Thyroid gland (tissue), 4 donors: ENCODE measurements around the gene DYRK1A. TPM values are rescaled to one million over a fixed set of nuclear protein-coding genes. Genes with fewer than 3 reads are reported as not detected.

Source experiments
- DNase-seq, 2 donors: peaks; one replicate each; pipeline ENCODE4 v3.0.0-alpha.2; 2019
- H3K27ac ChIP-seq, 3 donors: fragments of 200-600 bp; sonication (generic); 1 replicate in 2 of 3; 2 replicates in 1 of 3; pipeline ENCODE4 v1.5.1; 2016 to 2019; ENCODE audit warnings: mild to moderate bottlenecking in 1 of 3, moderate library complexity in 1 of 3
- H3K27me3 ChIP-seq: fragments of 200-600 bp; sonication (generic); one replicate; pipeline ENCODE4 v1.5.1; 2019
- H3K36me3 ChIP-seq, 2 donors: fragments of 200-600 bp; sonication (generic); one replicate each; pipeline ENCODE4 v1.5.1; 2016 to 2019
- H3K4me1 ChIP-seq, 2 donors: fragments of 200-600 bp; sonication (generic); one replicate each; pipeline ENCODE4 v1.5.1; 2017 to 2019
- H3K4me3 ChIP-seq, 3 donors: fragments of 200-600 bp; sonication (generic); replicated peaks in 1 of 3; 1 replicate in 2 of 3; 2 replicates in 1 of 3; pipeline ENCODE4 v1.5.1; 2016; ENCODE audit warnings: mild to moderate bottlenecking in 1 of 3
- H3K9me3 ChIP-seq: fragments of 200-600 bp; sonication (generic); one replicate; pipeline ENCODE4 v1.5.1; 2017
- CTCF ChIP-seq, 6 experiments: fragments of 200-600 bp in 3 of 6; fragments of 450-650 bp in 3 of 6; sonication (generic) in 3 of 6; IDR thresholded peaks; one replicate each; pipeline ENCODE4 v1.5.1; 2016 to 2019; ENCODE audit warnings: antibody characterized with exemption in 6 of 6, mild to moderate bottlenecking in 2 of 6, inconsistent platforms in 1 of 6, moderate library complexity in 1 of 6
- POLR2A ChIP-seq, 2 donors: fragments of 450-650 bp; IDR thresholded peaks; one replicate each; pipeline ENCODE4 v1.6.1; 2017; ENCODE audit warnings: antibody characterized with exemption in 2 of 2, mild to moderate bottlenecking in 2 of 2, moderate library complexity in 1 of 2
- WGBS, 2 donors: methylation state at CpG; one replicate each; pipeline ENCODE4 v1.1.5; 2017; 5-methylcytosine and 5-hydroxymethylcytosine counted together
- intact Hi-C: fragments of 100-400 bp; cut with DNase I; formaldehyde crosslinking; loops from one replicate; pipeline ENCODE4 v1.15.1; 2023
- total RNA-seq, 4 donors: library from RNA; depleted of rRNA; stranded (reverse); fragments of >200 nt; gene quantifications; one replicate each; pipeline ENCODE4 v1.2.3, GENCODE V29; 2016

The DYRK1A gene
- total RNA-seq, 4 donors from 2014 or later = 104 to 299 (median 116) TPM

DNA sequence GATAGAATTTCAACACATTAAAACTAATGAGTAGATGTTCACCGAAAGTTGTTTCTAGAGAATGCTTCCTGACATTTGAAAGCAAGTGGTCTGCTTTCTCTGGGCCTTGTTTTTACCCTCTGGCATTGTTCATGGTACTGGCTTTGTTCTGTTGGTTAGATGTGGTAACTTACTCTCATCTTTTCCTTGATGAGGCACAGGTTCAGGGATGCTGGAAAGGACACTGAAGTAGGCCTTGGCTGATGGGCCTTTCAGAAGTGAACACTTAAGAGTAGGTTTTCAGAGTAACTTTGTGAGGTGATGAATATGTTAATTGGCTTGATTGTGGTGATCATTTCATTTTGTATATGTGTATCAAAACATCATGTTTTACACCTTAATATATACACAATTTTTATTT lies 55.8 kb downstream of the DYRK1A start:
- WGBS, 2 donors = 95 to 100% methylated on average over 1 of the region's 1 CpG
- H3K4me1 ChIP-seq = peaks cover 3 to 19% of the 10 kb centered on the region in 2 donors
- no peak for TF ChIP-seq CTCF (IDR thresholded peaks at IDR 0.05)
- TF ChIP-seq POLR2A (IDR thresholded peaks at IDR 0.05) = no peak

GRCh38 chr21:37423103-37423502 lies 56.5 kb downstream of the DYRK1A start:
- H3K27ac ChIP-seq = no peak overlapping the region
- no peak for DNase-seq
- no peaks in the 10 kb centered on the region for H3K27me3 ChIP-seq
- 44 to 46% methylated on average over 2 of the region's 2 CpGs for WGBS, 2 donors
- peaks cover 3 to 19% of the 10 kb centered on the region in 2 donors for H3K4me1 ChIP-seq
- no peaks in the 10 kb centered on the region for H3K36me3 ChIP-seq
- no peak overlapping the region for H3K4me3 ChIP-seq
- intact Hi-C loops = no loop called here
- no peaks in the 10 kb centered on the region for H3K9me3 ChIP-seq
- TF ChIP-seq CTCF (IDR thresholded peaks at IDR 0.05) = no peak
- no peak for TF ChIP-seq POLR2A (IDR thresholded peaks at IDR 0.05)

More for the DNA sequence above, 55.8 kb downstream of the DYRK1A start:
- Histone ChIP-seq H3K9me3 (no peaks in the 10 kb centered on the region), H3K27me3 (no peaks in the 10 kb centered on the region), H3K4me3 (no peak overlapping the region), H3K27ac (no peak overlapping the region), H3K36me3 (no peaks in the 10 kb centered on the region)
- DNase-seq = no peak
- intact Hi-C loops = no loop called here

GRCh38 chr21:37424396-37424795 lies 57.8 kb downstream of the DYRK1A start:
- Histone ChIP-seq H3K27ac (no peak overlapping the region), H3K36me3 (no peaks in the 10 kb centered on the region), H3K4me1 (peaks cover 3 to 9% of the 10 kb centered on the region in 2 donors), H3K9me3 (no peaks in the 10 kb centered on the region), H3K27me3 (no peaks in the 10 kb centered on the region), H3K4me3 (no peak overlapping the region)
- no peak for TF ChIP-seq POLR2A (IDR thresholded peaks at IDR 0.05)
- no peak for TF ChIP-seq CTCF (IDR thresholded peaks at IDR 0.05)
- WGBS, 2 donors = 70 to 82% methylated on average over 1 of the region's 1 CpG
- DNase-seq = no peak
- intact Hi-C loops = no loop called here

DNA sequence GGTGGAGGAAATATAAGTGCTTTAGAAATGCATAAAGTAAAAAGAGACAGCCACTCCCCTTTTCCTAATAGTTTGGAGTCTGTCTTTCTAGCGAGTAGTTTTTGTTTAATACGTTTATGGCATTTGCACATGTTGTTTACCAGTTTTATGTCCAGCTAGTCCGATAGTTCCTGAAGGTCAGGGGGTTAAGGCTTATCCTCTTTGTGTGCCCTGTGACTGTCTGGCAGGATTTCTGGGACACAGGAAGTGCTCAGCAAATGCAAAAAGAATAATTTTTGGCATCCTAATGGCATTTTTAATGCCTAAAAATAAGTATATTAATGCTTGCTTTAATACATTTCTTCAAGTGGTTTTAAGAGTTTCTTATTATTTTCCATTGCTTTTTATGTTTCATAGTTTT lies 58.4 kb downstream of the DYRK1A start:
- Histone ChIP-seq H3K27me3 (no peaks in the 10 kb centered on the region), H3K27ac (no peak overlapping the region), H3K4me1 (peaks cover 3 to 5% of the 10 kb centered on the region in 2 donors), H3K9me3 (no peaks in the 10 kb centered on the region), H3K36me3 (no peaks in the 10 kb centered on the region), H3K4me3 (no peak overlapping the region)
- intact Hi-C loops = no loop called here
- WGBS, 2 donors = 75 to 76% methylated on average over 3 of the region's 3 CpGs
- no peak for DNase-seq
- TF ChIP-seq CTCF (IDR thresholded peaks at IDR 0.05) (no peak), POLR2A (IDR thresholded peaks at IDR 0.05) (no peak)

GRCh38 chr21:37425684-37426083 lies 59.1 kb downstream of the DYRK1A start:
- no peak for DNase-seq
- Histone ChIP-seq H3K27me3 (no peaks in the 10 kb centered on the region), H3K36me3 (no peaks in the 10 kb centered on the region), H3K9me3 (no peaks in the 10 kb centered on the region), H3K4me3 (no peak overlapping the region), H3K27ac (no peak overlapping the region), H3K4me1 (peaks cover 8% of the 10 kb centered on the region in 2 donors)
- intact Hi-C loops = no loop called here
- TF ChIP-seq CTCF (IDR thresholded peaks at IDR 0.05) (no peak), POLR2A (IDR thresholded peaks at IDR 0.05) (no peak)
- WGBS, 2 donors = 92 to 96% methylated on average over 2 of the region's 2 CpGs
